ENCODE measurements around the gene BTN3A1. TPM values are rescaled to one million over a fixed set of nuclear protein-coding genes. Genes with fewer than 3 reads are reported as not detected.
"Not testable (repeated sequence)": the region's sequence is repeated elsewhere in the genome, so short reads cannot be mapped to it uniquely, and the experiment has no call there.

BTN3A1 gene
- total and polyA plus RNA-seq, 10 of the 15 experiments (the other 5 are each of a cell fraction or from before 2014, with no cell fraction given): 5.6 to 60.1 (median 16.1) TPM

- H4K20me1 ChIP-seq (ENCODE audit: control insufficient read depth, insufficient read depth); H3K4me1 ChIP-seq (ENCODE audit: control insufficient read depth, insufficient read depth, low read length); H3K36me3 ChIP-seq (ENCODE audit: control insufficient read depth in 2 of 2, insufficient read depth in 2 of 2, low read length in 1 of 2); DNase-seq (ENCODE audit: low read depth, low spot score); CTCF ChIA-PET; H3K79me2 ChIP-seq (ENCODE audit: control insufficient read depth, insufficient read depth, low read length); in situ Hi-C loops (cut with MboI); H3K27ac ChIP-seq (ENCODE audit: control insufficient read depth, insufficient read depth); POLR2A ChIA-PET; FAIRE-seq; H2AFZ ChIP-seq (ENCODE audit: control insufficient read depth, low read depth, low read length); H3K27me3 ChIP-seq (replicated peaks in 1 of 2; ENCODE audit: control insufficient read depth in 2 of 2, insufficient read depth in 2 of 2, low read length in 1 of 2); ATAC-seq; H3K9ac ChIP-seq (ENCODE audit: control insufficient read depth, insufficient read depth, low read length); intact Hi-C loops (cut with micrococcal nuclease; ENCODE audit: unreplicated experiment); H3K4me3 ChIP-seq; H3K4me2 ChIP-seq (ENCODE audit: control insufficient read depth, insufficient read depth); BruUV-seq (replicated peaks): not testable (repeated sequence)
- SMC1A ChIA-PET (ENCODE audit: uncharacterized antibody, unreplicated experiment): interaction anchor here (0.7 kb wide), 1 partner anchor 74 kb away, joined by 3 read pairs; no protein-coding TSS in a partner anchor
- 59% methylated on average over 2 of the region's 2 CpGs for WGBS (ENCODE audit: insufficient coverage, insufficient replicate concordance, low lambda C conversion rate, missing lambda C conversion rate)
- 0 out of 2 replicates have a peak, but pooled peaks have one; percentile 20 for TF ChIP-seq CBX5 (IDR thresholded peaks at IDR 0.05; ENCODE audit: low read depth)
- H3K9me3 ChIP-seq (replicated peaks; ENCODE audit: control insufficient read depth, insufficient read depth, low read length): peaks cover 14% of the 10 kb centered on the region; the same call in 2 of the 3 replicates
- RAD21 ChIA-PET (ENCODE audit: unreplicated experiment): interaction anchor here (1.2 kb wide), 1 partner anchor 35 kb away, joined by 3 read pairs; the partner anchor contains the start of gene BTN2A2
Measured at GRCh38 chr6:26418077-26418476, 16.0 kb downstream of the BTN3A1 start.

- H3K9ac ChIP-seq (ENCODE audit: control insufficient read depth, insufficient read depth, low read length); H4K20me1 ChIP-seq (ENCODE audit: control insufficient read depth, insufficient read depth); BruUV-seq (replicated peaks); ATAC-seq; H3K4me1 ChIP-seq (ENCODE audit: control insufficient read depth, insufficient read depth, low read length); DNase-seq (ENCODE audit: low read depth, low spot score); POLR2A ChIA-PET; intact Hi-C loops (cut with micrococcal nuclease; ENCODE audit: unreplicated experiment); in situ Hi-C loops (cut with MboI); H3K27me3 ChIP-seq (replicated peaks in 1 of 2; ENCODE audit: control insufficient read depth in 2 of 2, insufficient read depth in 2 of 2, low read length in 1 of 2); H3K79me2 ChIP-seq (ENCODE audit: control insufficient read depth, insufficient read depth, low read length); H3K4me3 ChIP-seq; H3K36me3 ChIP-seq (ENCODE audit: control insufficient read depth in 2 of 2, insufficient read depth in 2 of 2, low read length in 1 of 2); H3K27ac ChIP-seq (ENCODE audit: control insufficient read depth, insufficient read depth); H2AFZ ChIP-seq (ENCODE audit: control insufficient read depth, low read depth, low read length); H3K4me2 ChIP-seq (ENCODE audit: control insufficient read depth, insufficient read depth); FAIRE-seq: not testable (repeated sequence)
- WGBS (ENCODE audit: insufficient coverage, insufficient replicate concordance, low lambda C conversion rate, missing lambda C conversion rate): 98% methylated on average over 3 of the region's 3 CpGs
- CTCF ChIA-PET: interaction anchor here (0.7 to 1.4 kb wide), 2 partner anchors 13 to 93 kb away, joined by 3 to 4 read pairs; no protein-coding TSS in a partner anchor
- H3K9me3 ChIP-seq (replicated peaks; ENCODE audit: control insufficient read depth, insufficient read depth, low read length): peaks cover 14% of the 10 kb centered on the region; the same call in 2 of the 3 replicates
- RAD21 ChIA-PET (ENCODE audit: unreplicated experiment): interaction anchor here (1.2 kb wide), 1 partner anchor 36 kb away, joined by 3 read pairs; the partner anchor contains the start of gene BTN2A2
- SMC1A ChIA-PET (ENCODE audit: uncharacterized antibody, unreplicated experiment): interaction anchor here (0.7 to 1.1 kb wide), 2 partner anchors 33 to 73 kb away, joined by 3 read pairs; no protein-coding TSS in a partner anchor
Measured at GRCh38 chr6:26418795-26419194, 16.7 kb downstream of the BTN3A1 start.
